Neural cell (in vitro differentiated cells): ENCODE measurements around the gene ADAMTS20. TPM values are rescaled to one million over a fixed set of nuclear protein-coding genes. Genes with fewer than 3 reads are reported as not detected.
"Not testable (repeated sequence)": the region's sequence is repeated elsewhere in the genome, so short reads cannot be mapped to it uniquely, and the experiment has no call there.

Experiments used
- H2AFZ ChIP-seq: fragments of 200-600, 300-800 bp; sonication (generic), shearing (Covaris generic); 2 replicates; pipeline ENCODE4 v1.6.0; 2014; ENCODE audit warnings: low read depth, mild to moderate bottlenecking, antibody characterized with exemption, low read length, moderate library complexity
- H3F3A ChIP-seq: fragments of 200-600 bp; shearing (Covaris generic); 2 replicates; pipeline ENCODE4 v1.6.1; 2016; ENCODE audit warnings: mild to moderate bottlenecking, moderate library complexity, mixed read lengths, antibody characterized with exemption, low read length; ENCODE audit not compliant: insufficient read depth, poor library complexity, severe bottlenecking
- H3K27ac ChIP-seq: fragments of 200-600, 300-800 bp; sonication (generic), shearing (Covaris generic); 2 replicates; pipeline ENCODE4 v1.5.1; 2014; ENCODE audit warnings: mild to moderate bottlenecking, low read length, moderate library complexity
- H3K27me3 ChIP-seq: fragments of 300-800, 200-600 bp; sonication (generic), shearing (Covaris generic); 2 replicates; pipeline ENCODE4 v1.6.0; 2014; ENCODE audit warnings: mild to moderate bottlenecking, low read depth, low read length, moderate library complexity; ENCODE audit not compliant: insufficient read depth
- H3K36me3 ChIP-seq: fragments of 300-800, 200-600 bp; sonication (generic), shearing (Covaris generic); 2 replicates; pipeline ENCODE4 v1.5.1; 2014; ENCODE audit warnings: mild to moderate bottlenecking, antibody characterized with exemption, low read length, moderate library complexity; ENCODE audit not compliant: insufficient read depth
- H3K4me2 ChIP-seq: fragments of 300-800, 200-600 bp; sonication (generic), shearing (Covaris generic); 2 replicates; pipeline ENCODE4 v1.6.0; 2014; ENCODE audit warnings: mild to moderate bottlenecking, low read length
- H3K4me3 ChIP-seq: fragments of 300-800, 200-600 bp; sonication (generic), shearing (Covaris generic); 2 replicates; pipeline ENCODE4 v1.5.1; 2014; ENCODE audit warnings: mild to moderate bottlenecking, low read length, moderate library complexity
- H3K79me2 ChIP-seq: fragments of 200-600 bp; shearing (Covaris generic); replicated peaks from 2 replicates; pipeline ENCODE4 v1.6.0; 2014; ENCODE audit warnings: mild to moderate bottlenecking, low read length, moderate library complexity; ENCODE audit not compliant: insufficient read depth
- H3K9ac ChIP-seq: fragments of 300-800, 200-600 bp; sonication (generic), shearing (Covaris generic); 2 replicates; pipeline ENCODE4 v1.6.1; 2016; ENCODE audit warnings: mild to moderate bottlenecking, low read length, mixed read lengths
- H3K9me2 ChIP-seq: fragments of 200-600 bp; shearing (Covaris generic); 2 replicates; pipeline ENCODE4 v1.6.1; 2016; ENCODE audit warnings: mild to moderate bottlenecking, low read length, mixed read lengths; ENCODE audit not compliant: insufficient read depth
- H3K9me3 ChIP-seq: fragments of 200-600, 300-800 bp; sonication (generic), shearing (Covaris generic); 2 replicates; pipeline ENCODE4 v1.6.1; 2016; ENCODE audit warnings: mild to moderate bottlenecking, mixed run types, low read length, moderate library complexity, mixed read lengths
- H4K20me1 ChIP-seq: fragments of 200-600 bp; shearing (Covaris generic); 2 replicates; pipeline ENCODE4 v1.6.1; 2016; ENCODE audit warnings: mild to moderate bottlenecking, mixed run types; ENCODE audit not compliant: insufficient read depth
- EZH2 ChIP-seq: fragments of 200-600, 300-800 bp; shearing (Covaris generic), sonication (generic); IDR thresholded peaks from 2 replicates; pipeline ENCODE4 v1.6.1; 2014; ENCODE audit warnings: antibody characterized with exemption, low read length, borderline replicate concordance, mild to moderate bottlenecking; ENCODE audit not compliant: insufficient read depth, poor library complexity, severe bottlenecking
- POLR2AphosphoS5 ChIP-seq: IDR thresholded peaks from 2 replicates; pipeline ENCODE4 v1.6.1; 2012
- RAD21 ChIP-seq: fragments of 450-650 bp; conservative IDR thresholded peaks from 2 replicates; pipeline ENCODE4 v1.6.1; 2014; ENCODE audit warnings: antibody characterized with exemption, mild to moderate bottlenecking, moderate library complexity
- SMC3 ChIP-seq: fragments of 450-650 bp; conservative IDR thresholded peaks from 2 replicates; pipeline ENCODE4 v1.6.1; 2014; ENCODE audit warnings: antibody characterized with exemption, mild to moderate bottlenecking, moderate library complexity; ENCODE audit not compliant: poor library complexity
- TAF1 ChIP-seq: IDR thresholded peaks from 2 replicates; pipeline ENCODE4 v1.6.1; 2012; ENCODE audit warnings: low read depth
- polyA plus RNA-seq: library from polyadenylated mRNA; depleted of rRNA; stranded (reverse); fragments of >200 nt; gene quantifications from 2 replicates; pipeline ENCODE4 v1.2.3, GENCODE V29; 2014
- TF ChIP-seq, protein P1 (sequence below): fragments of 450-650 bp; IDR thresholded peaks from 2 replicates; pipeline ENCODE4 v1.5.1; 2014; ENCODE audit warnings: antibody characterized with exemption, mild to moderate bottlenecking, moderate library complexity; ENCODE audit not compliant: poor library complexity, severe bottlenecking
- TF ChIP-seq, protein P2 (sequence below): IDR thresholded peaks from 2 replicates; pipeline ENCODE4 v1.6.1; 2012; ENCODE audit warnings: borderline replicate concordance

The ADAMTS20 gene
- polyA plus RNA-seq, 1 donor from 2014 or later = 0.72 TPM

DNA sequence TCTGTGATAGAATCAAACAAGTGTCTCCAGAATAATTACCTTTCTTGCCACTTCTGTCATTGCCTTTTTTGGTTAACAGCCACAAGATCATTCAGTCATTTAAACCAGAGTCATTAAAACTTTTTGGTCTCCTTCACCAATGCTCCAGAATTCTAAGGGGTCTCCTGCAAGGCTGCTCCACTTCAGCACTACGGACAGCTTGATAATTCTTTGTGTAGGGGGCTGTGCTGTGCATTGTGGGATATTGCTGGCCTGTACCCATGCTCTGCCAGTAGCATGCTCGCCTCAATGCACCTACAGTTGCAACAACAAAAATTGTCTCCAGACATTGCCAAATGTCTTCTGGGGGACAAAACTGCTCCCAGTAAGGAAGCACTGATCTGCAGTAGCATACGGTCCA is 7.3 kb downstream of the ADAMTS20 start:
- H3F3A ChIP-seq = no peaks in the 10 kb centered on the region
- no peaks in the 10 kb centered on the region for H3K79me2 ChIP-seq
- no peaks in the 10 kb centered on the region for H3K9me3 ChIP-seq
- no peaks in the 10 kb centered on the region for H3K9me2 ChIP-seq
- H3K9ac ChIP-seq = no peak overlapping the region
- no peaks in the 10 kb centered on the region for H4K20me1 ChIP-seq
- H3K27ac ChIP-seq = no peak overlapping the region
- no peak overlapping the region for H3K4me3 ChIP-seq
- TF ChIP-seq TAF1 (no peak), RAD21 (no peak), POLR2AphosphoS5 (no peak), SMC3 (no peak), EZH2 (no peak)
- TF ChIP-seq, protein P1, sequence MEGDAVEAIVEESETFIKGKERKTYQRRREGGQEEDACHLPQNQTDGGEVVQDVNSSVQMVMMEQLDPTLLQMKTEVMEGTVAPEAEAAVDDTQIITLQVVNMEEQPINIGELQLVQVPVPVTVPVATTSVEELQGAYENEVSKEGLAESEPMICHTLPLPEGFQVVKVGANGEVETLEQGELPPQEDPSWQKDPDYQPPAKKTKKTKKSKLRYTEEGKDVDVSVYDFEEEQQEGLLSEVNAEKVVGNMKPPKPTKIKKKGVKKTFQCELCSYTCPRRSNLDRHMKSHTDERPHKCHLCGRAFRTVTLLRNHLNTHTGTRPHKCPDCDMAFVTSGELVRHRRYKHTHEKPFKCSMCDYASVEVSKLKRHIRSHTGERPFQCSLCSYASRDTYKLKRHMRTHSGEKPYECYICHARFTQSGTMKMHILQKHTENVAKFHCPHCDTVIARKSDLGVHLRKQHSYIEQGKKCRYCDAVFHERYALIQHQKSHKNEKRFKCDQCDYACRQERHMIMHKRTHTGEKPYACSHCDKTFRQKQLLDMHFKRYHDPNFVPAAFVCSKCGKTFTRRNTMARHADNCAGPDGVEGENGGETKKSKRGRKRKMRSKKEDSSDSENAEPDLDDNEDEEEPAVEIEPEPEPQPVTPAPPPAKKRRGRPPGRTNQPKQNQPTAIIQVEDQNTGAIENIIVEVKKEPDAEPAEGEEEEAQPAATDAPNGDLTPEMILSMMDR = no peak
- TF ChIP-seq, protein P2, sequence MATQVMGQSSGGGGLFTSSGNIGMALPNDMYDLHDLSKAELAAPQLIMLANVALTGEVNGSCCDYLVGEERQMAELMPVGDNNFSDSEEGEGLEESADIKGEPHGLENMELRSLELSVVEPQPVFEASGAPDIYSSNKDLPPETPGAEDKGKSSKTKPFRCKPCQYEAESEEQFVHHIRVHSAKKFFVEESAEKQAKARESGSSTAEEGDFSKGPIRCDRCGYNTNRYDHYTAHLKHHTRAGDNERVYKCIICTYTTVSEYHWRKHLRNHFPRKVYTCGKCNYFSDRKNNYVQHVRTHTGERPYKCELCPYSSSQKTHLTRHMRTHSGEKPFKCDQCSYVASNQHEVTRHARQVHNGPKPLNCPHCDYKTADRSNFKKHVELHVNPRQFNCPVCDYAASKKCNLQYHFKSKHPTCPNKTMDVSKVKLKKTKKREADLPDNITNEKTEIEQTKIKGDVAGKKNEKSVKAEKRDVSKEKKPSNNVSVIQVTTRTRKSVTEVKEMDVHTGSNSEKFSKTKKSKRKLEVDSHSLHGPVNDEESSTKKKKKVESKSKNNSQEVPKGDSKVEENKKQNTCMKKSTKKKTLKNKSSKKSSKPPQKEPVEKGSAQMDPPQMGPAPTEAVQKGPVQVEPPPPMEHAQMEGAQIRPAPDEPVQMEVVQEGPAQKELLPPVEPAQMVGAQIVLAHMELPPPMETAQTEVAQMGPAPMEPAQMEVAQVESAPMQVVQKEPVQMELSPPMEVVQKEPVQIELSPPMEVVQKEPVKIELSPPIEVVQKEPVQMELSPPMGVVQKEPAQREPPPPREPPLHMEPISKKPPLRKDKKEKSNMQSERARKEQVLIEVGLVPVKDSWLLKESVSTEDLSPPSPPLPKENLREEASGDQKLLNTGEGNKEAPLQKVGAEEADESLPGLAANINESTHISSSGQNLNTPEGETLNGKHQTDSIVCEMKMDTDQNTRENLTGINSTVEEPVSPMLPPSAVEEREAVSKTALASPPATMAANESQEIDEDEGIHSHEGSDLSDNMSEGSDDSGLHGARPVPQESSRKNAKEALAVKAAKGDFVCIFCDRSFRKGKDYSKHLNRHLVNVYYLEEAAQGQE = no peak
- no peaks in the 10 kb centered on the region for H3K36me3 ChIP-seq
- no peak overlapping the region for H2AFZ ChIP-seq
- peaks cover 4% of the 10 kb centered on the region for H3K27me3 ChIP-seq
- no peak overlapping the region for H3K4me2 ChIP-seq

DNA sequence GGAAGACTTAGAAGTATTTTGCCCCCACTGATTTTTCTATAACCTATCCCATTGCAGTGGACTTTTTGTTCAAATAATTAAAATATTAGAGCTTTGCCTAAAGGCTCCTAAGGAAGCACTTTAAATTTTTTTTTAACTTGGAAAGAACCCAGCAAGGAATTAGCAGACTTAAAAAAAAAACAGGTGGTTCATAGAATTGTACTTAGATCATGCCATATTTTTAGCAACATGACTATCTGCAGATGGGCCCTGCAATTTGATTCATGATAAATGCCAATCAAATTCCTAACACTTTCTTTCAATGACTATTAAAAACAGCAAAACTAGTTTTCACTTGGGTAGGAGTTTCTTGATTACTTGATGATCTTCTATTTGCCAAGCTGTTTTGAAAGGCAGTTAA is 11.5 kb downstream of the ADAMTS20 start:
- Histone ChIP-seq H3F3A (no peaks in the 10 kb centered on the region), H3K27ac (no peak overlapping the region), H4K20me1 (no peaks in the 10 kb centered on the region), H3K9me3 (no peaks in the 10 kb centered on the region), H3K9me2 (no peaks in the 10 kb centered on the region), H3K9ac (no peak overlapping the region), H3K4me3 (no peak overlapping the region), H2AFZ (no peak overlapping the region), H3K4me2 (no peak overlapping the region), H3K36me3 (no peaks in the 10 kb centered on the region), H3K27me3 (no peaks in the 10 kb centered on the region), H3K79me2 (no peaks in the 10 kb centered on the region)
- TF ChIP-seq EZH2 = no peak

DNA sequence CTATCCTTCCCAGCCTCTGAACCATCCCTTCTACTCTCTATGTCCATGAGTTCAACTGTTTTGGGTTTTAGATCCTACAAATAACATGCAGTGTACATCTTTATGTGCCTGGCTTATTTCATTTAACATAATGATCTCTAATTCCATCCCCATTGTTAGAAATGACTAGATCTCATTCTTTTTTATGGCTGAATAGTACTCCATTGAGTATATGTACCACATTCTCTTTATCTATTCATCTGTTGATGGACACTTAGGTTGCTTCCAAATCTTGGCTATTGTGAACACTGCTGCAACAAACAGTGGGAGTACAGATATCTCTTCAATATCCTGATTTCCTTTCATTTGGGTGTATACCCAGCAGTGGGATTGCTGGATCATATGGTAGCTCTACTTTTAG is 14.3 kb downstream of the ADAMTS20 start:
- not testable (repeated sequence) for H3K9ac ChIP-seq, H3K79me2 ChIP-seq, H4K20me1 ChIP-seq, H3K27me3 ChIP-seq, H3K9me3 ChIP-seq, H2AFZ ChIP-seq, H3K36me3 ChIP-seq, H3F3A ChIP-seq, H3K4me2 ChIP-seq, H3K4me3 ChIP-seq, H3K27ac ChIP-seq, H3K9me2 ChIP-seq
